HCT116 (cell line): ENCODE results near the gene KAT14. TPM values are rescaled to one million over a fixed set of nuclear protein-coding genes. Genes with fewer than 3 reads are reported as not detected.

Experiments
- ATAC-seq: fragments of 200-7000 bp; cut with Tn5 transposase; 2 replicates; pipeline ENCODE4 v1.9.1; 2020; ENCODE audit warnings: mild to moderate bottlenecking, moderate library complexity
- BruUV-seq: library from RNA; stranded (reverse); fragments of 400-500 nt; replicated peaks from 2 replicates; lab custom pipeline; 2021; lab: Mats Ljungman, UMichigan
- CTCF ChIA-PET: fragments of 300-600 bp; sonication (Branson Sonifier 250); formaldehyde crosslinking; loops from one replicate; lab custom pipeline; 2021; ENCODE audit warnings: antibody characterized with exemption; lab: Charles Lee
- POLR2A ChIA-PET: fragments of 300-600, 350-600 bp; sonication (Branson Sonifier 250); formaldehyde crosslinking; loops from one replicate; lab custom pipeline; 2021; ENCODE audit warnings: antibody characterized with exemption; lab: Charles Lee
- RAD21 ChIA-PET, 2 experiments: fragments of 300-600 bp; sonication (Branson Sonifier 250); formaldehyde crosslinking; loops; one replicate each; lab custom pipeline; 2023; ENCODE audit warnings: low total read pairs in 2 of 2; ENCODE audit not compliant: uncharacterized antibody in 2 of 2, unreplicated experiment in 2 of 2, low non-redundant PET in 1 of 2; lab: Charles Lee
- DNase-seq: peaks from one replicate; pipeline ENCODE4 v3.0.0-alpha.2; 2010; ENCODE audit warnings: low read depth, low spot score
- H2AFZ ChIP-seq: fragments of 200-600 bp; shearing (Covaris generic), sonication (generic); 2 replicates; pipeline ENCODE4 v1.6.1; 2017; ENCODE audit warnings: low read depth, mixed run types, mixed read lengths, antibody characterized with exemption, low read length; ENCODE audit not compliant: poor library complexity, severe bottlenecking
- H3K27ac ChIP-seq: 2 replicates; pipeline ENCODE4 v1.5.1; 2012; ENCODE audit warnings: low read depth, low read length
- H3K27me3 ChIP-seq: fragments of 200-600 bp; sonication (generic); 2 replicates; pipeline ENCODE4 v1.6.1; 2016; ENCODE audit warnings: mixed run types, low read length, mixed read lengths; ENCODE audit not compliant: insufficient read depth
- H3K36me3 ChIP-seq, 2 experiments: fragments of 200-500 bp in 1 of 2; fragments of 200-600 bp in 1 of 2; sonication (Bioruptor generic) in 1 of 2; sonication (generic) in 1 of 2; 2 replicates each; pipeline versions ENCODE4 v1.5.1 to v1.6.1; 2014 to 2016; ENCODE audit warnings: low read length in 2 of 2, inconsistent platforms in 1 of 2, mixed read lengths in 1 of 2, mixed run types in 1 of 2; ENCODE audit not compliant: insufficient read depth in 2 of 2, control insufficient read depth in 1 of 2
- H3K4me1 ChIP-seq, 2 experiments: fragments of 200-600 bp in 1 of 2; sonication (generic) in 1 of 2; 2 replicates each; pipeline versions ENCODE4 v1.5.1 to v1.6.1; 2012 to 2017; ENCODE audit warnings: low read length in 2 of 2, inconsistent platforms in 1 of 2, mild to moderate bottlenecking in 1 of 2, mixed read lengths in 1 of 2, mixed run types in 1 of 2, moderate library complexity in 1 of 2; ENCODE audit not compliant: insufficient read depth in 2 of 2, control insufficient read depth in 1 of 2
- H3K4me2 ChIP-seq: fragments of 200-600 bp; sonication (generic); 2 replicates; pipeline ENCODE4 v1.6.1; 2017; ENCODE audit warnings: mixed run types, low read length, mixed read lengths
- H3K4me3 ChIP-seq, 2 experiments: fragments of 200-600 bp in 1 of 2; sonication (generic) in 1 of 2; replicated peaks in 1 of 2; 2 replicates each; pipeline ENCODE4 v1.5.1; 2011 to 2016; ENCODE audit warnings: low read length in 2 of 2, control low read depth in 1 of 2, low read depth in 1 of 2, mild to moderate bottlenecking in 1 of 2, mixed read lengths in 1 of 2, mixed run types in 1 of 2
- H3K79me2 ChIP-seq: fragments of 200-600 bp; sonication (generic); 2 replicates; pipeline ENCODE4 v1.6.1; 2017; ENCODE audit warnings: mild to moderate bottlenecking, mixed run types, low read length, moderate library complexity, mixed read lengths; ENCODE audit not compliant: insufficient read depth
- H3K9ac ChIP-seq: fragments of 200-600 bp; sonication (generic); 2 replicates; pipeline ENCODE4 v1.6.1; 2016; ENCODE audit warnings: low read length, mixed read lengths
- H3K9me2 ChIP-seq: fragments of 200-600 bp; sonication (generic), shearing (Covaris generic); 2 replicates; pipeline ENCODE4 v1.6.1; 2017; ENCODE audit warnings: mixed run types, mild to moderate bottlenecking, moderate library complexity; ENCODE audit not compliant: insufficient read depth
- H3K9me3 ChIP-seq, 2 experiments: fragments of 200-500 bp in 1 of 2; fragments of 200-600 bp in 1 of 2; sonication (Bioruptor generic) in 1 of 2; sonication (generic) in 1 of 2; 2 replicates each; pipeline ENCODE4 v1.6.1; 2014 to 2017; ENCODE audit warnings: low read length in 2 of 2, mixed read lengths in 2 of 2, inconsistent platforms in 1 of 2, low read depth in 1 of 2, mild to moderate bottlenecking in 1 of 2, mixed run types in 1 of 2, moderate library complexity in 1 of 2; ENCODE audit not compliant: control insufficient read depth in 1 of 2, insufficient read depth in 1 of 2
- H4K20me1 ChIP-seq: fragments of 200-600 bp; sonication (generic), shearing (Covaris generic); 2 replicates; pipeline ENCODE4 v1.6.1; 2017; ENCODE audit warnings: mixed run types, mild to moderate bottlenecking, moderate library complexity; ENCODE audit not compliant: insufficient read depth
- CBX3 ChIP-seq: IDR thresholded peaks from 2 replicates; pipeline ENCODE4 v1.6.1; 2012; ENCODE audit warnings: low read depth
- CEBPB ChIP-seq: IDR thresholded peaks from 2 replicates; pipeline ENCODE4 v1.6.1; 2012; ENCODE audit warnings: low read depth
- EGR1 ChIP-seq: IDR thresholded peaks from 2 replicates; pipeline ENCODE4 v1.6.1; 2012; ENCODE audit warnings: low read depth
- EZH2 ChIP-seq: fragments of 200-600 bp; sonication (generic); IDR thresholded peaks from 2 replicates; pipeline ENCODE4 v1.6.1; 2017; ENCODE audit warnings: antibody characterized with exemption, mixed run types
- EZH2phosphoT487 ChIP-seq: fragments of 200-600 bp; IDR thresholded peaks from 2 replicates; pipeline ENCODE4 v1.6.1; 2018; ENCODE audit warnings: antibody characterized with exemption, borderline replicate concordance
- FOSL1 ChIP-seq: IDR thresholded peaks from 2 replicates; pipeline ENCODE4 v1.6.1; 2012; ENCODE audit warnings: low read depth
- JUND ChIP-seq: IDR thresholded peaks from 2 replicates; pipeline ENCODE4 v1.6.1; 2012
- MAX ChIP-seq: IDR thresholded peaks from 2 replicates; pipeline ENCODE4 v1.6.1; 2012
- POLR2A ChIP-seq: IDR thresholded peaks from 2 replicates; pipeline ENCODE4 v1.7.0; 2011; ENCODE audit warnings: borderline replicate concordance; ENCODE audit not compliant: insufficient read depth, insufficient read length; ENCODE audit errors: extremely low read depth
- POLR2AphosphoS5 ChIP-seq: IDR thresholded peaks from 2 replicates; pipeline ENCODE4 v1.6.1; 2011; ENCODE audit warnings: mild to moderate bottlenecking, low read depth, low read length, moderate library complexity
- SIN3A ChIP-seq: IDR thresholded peaks from 2 replicates; pipeline ENCODE4 v1.6.1; 2012; ENCODE audit warnings: low read depth
- SRF ChIP-seq: IDR thresholded peaks from 2 replicates; pipeline ENCODE4 v1.6.1; 2012; ENCODE audit warnings: low read depth
- ZFX ChIP-seq: fragments of 450-650 bp; IDR thresholded peaks from 2 replicates; pipeline ENCODE4 v1.6.1; 2017
- ZNF274 ChIP-seq: fragments of 200-500 bp; sonication (Bioruptor generic); IDR thresholded peaks from 2 replicates; pipeline ENCODE4 v1.6.1; 2014; ENCODE audit warnings: mild to moderate bottlenecking, low read depth, low read length, inconsistent platforms
- intact Hi-C: fragments of 100-400 bp; cut with micrococcal nuclease; formaldehyde crosslinking; loops from 2 replicates; pipeline ENCODE4 v1.10.0; 2022
- total RNA-seq: library from RNA; stranded (reverse); gene quantifications from one replicate; pipeline ENCODE4 v1.2.1, GENCODE V29; 2021; ENCODE audit not compliant: unreplicated experiment
- TF ChIP-seq, protein P1 (sequence below): IDR thresholded peaks from 2 replicates; pipeline ENCODE4 v1.6.1; 2012; ENCODE audit warnings: low read depth

Gene KAT14
- total RNA-seq, 1 experiment from 2014 or later, result 11.4 TPM

DNA sequence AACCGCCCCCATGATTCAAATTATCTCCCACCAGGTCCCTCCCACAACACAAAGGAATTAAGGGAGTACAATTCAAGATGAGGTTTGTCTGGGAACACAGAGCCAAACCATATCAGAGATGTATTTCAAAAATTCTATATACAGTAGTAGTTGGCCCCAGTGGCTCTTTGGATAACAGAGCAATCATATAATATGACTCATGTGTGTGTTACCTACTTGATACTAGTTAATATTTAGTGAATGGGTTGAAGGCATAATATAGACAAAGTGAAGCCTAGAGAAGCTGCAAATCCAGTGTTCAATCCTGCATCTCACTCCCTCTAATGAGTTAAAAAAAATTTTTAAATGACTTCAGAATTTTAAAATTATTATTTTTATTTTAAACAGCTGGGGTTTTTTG is 43.2 kb downstream of the KAT14 start:
- no peak for ATAC-seq
- no peak overlapping the region for H3K4me2 ChIP-seq
- intact Hi-C loops, result no loop called here
- peaks cover 0 to 3% of the 10 kb centered on the region in 2 experiments; a peak in 1 of 4 replicates for H3K9me3 ChIP-seq
- no peaks in the 10 kb centered on the region for H3K79me2 ChIP-seq
- ChIA-PET CTCF (no interaction called here), RAD21 (no interaction called here), POLR2A (interaction anchor here (0.7 kb wide), 1 partner anchor 11 kb away, joined by 3 read pairs; no protein-coding TSS in a partner anchor)
- H3K9me2 ChIP-seq, result no peaks in the 10 kb centered on the region
- peaks cover 0 to 7% of the 10 kb centered on the region in 2 experiments; a peak in 2 of 4 replicates for H3K36me3 ChIP-seq
- no peak overlapping the region for H3K27ac ChIP-seq
- H4K20me1 ChIP-seq, result no peaks in the 10 kb centered on the region
- no peak overlapping the region for H3K4me3 ChIP-seq
- H3K4me1 ChIP-seq, result no peaks in the 10 kb centered on the region
- no peak overlapping the region for H3K9ac ChIP-seq
- no peak for DNase-seq
- H2AFZ ChIP-seq, result no peak overlapping the region
- no peaks in the 10 kb centered on the region for H3K27me3 ChIP-seq
- BruUV-seq, result no TSS peak
- TF ChIP-seq EZH2phosphoT487 (no peak), POLR2A (no peak), CBX3 (no peak), JUND (no peak), EGR1 (no peak), CEBPB (no peak), MAX (no peak), SRF (no peak), EZH2 (no peak), ZNF274 (no peak), ZFX (no peak), SIN3A (no peak), POLR2AphosphoS5 (no peak), FOSL1 (no peak)
- TF ChIP-seq, protein P1, sequence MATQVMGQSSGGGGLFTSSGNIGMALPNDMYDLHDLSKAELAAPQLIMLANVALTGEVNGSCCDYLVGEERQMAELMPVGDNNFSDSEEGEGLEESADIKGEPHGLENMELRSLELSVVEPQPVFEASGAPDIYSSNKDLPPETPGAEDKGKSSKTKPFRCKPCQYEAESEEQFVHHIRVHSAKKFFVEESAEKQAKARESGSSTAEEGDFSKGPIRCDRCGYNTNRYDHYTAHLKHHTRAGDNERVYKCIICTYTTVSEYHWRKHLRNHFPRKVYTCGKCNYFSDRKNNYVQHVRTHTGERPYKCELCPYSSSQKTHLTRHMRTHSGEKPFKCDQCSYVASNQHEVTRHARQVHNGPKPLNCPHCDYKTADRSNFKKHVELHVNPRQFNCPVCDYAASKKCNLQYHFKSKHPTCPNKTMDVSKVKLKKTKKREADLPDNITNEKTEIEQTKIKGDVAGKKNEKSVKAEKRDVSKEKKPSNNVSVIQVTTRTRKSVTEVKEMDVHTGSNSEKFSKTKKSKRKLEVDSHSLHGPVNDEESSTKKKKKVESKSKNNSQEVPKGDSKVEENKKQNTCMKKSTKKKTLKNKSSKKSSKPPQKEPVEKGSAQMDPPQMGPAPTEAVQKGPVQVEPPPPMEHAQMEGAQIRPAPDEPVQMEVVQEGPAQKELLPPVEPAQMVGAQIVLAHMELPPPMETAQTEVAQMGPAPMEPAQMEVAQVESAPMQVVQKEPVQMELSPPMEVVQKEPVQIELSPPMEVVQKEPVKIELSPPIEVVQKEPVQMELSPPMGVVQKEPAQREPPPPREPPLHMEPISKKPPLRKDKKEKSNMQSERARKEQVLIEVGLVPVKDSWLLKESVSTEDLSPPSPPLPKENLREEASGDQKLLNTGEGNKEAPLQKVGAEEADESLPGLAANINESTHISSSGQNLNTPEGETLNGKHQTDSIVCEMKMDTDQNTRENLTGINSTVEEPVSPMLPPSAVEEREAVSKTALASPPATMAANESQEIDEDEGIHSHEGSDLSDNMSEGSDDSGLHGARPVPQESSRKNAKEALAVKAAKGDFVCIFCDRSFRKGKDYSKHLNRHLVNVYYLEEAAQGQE, result no peak
